ENCODE measurements around the gene SBNO2.

Gene SBNO2

DNA sequence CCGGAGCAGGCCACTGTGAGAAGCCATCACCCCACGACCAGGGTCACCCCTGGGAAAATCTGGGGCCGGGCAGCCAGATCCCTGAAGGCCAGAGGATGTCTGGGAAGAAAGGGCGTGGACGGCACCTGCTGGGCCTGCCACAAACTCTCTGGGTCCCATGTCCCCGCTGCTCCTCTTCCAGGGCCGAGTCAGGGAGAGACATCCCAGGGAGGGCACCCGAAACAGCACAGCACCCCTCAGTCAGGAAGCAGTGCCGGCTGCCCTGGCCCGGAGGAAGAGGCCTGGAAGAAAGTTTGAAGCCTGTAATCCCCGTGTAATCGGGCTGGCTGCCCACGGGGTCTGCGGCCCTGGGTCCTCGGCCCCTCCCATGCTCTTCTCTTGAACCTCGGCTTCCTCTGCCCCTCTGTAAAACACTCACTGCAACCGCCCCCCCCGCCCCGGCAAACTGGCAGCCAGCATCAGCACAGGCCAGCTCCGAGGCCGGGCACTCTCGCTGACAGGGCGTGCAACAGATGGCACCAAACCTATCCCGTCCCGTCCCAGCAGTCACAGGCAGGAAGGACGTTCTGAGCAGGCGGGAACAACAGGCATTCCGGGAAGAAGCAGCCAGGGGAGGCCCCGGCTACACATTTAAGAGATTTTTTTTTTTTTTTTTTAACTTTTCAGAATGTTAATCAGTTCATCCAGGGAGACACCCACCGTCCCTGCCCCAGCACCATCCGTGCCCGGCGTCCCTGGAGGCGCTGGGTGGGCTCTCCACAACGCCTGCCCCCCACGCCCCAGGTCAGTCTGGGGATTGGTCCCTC lies 1.5 kb downstream of the SBNO2 start:
- peak; percentile 78 for DNase-seq (ENCODE audit: low read depth)
- Histone ChIP-seq H3K9me3 (ENCODE audit: control insufficient read depth, low read length) (no peaks in the 10 kb centered on the region), H3K4me1 (ENCODE audit: control insufficient read depth, insufficient read depth, low read length) (peaks cover 55% of the 10 kb centered on the region), H3K4me3 (ENCODE audit: low read length) (peak overlapping the region; percentile 90), H3K27me3 (replicated peaks; ENCODE audit: control insufficient read depth, insufficient read depth, low read length) (no peaks in the 10 kb centered on the region), H3K36me3 (ENCODE audit: control insufficient read depth, insufficient read depth, low read length, severe bottlenecking) (no peaks in the 10 kb centered on the region), H3K9ac (ENCODE audit: low read length) (peak overlapping the region; percentile 98)

DNA sequence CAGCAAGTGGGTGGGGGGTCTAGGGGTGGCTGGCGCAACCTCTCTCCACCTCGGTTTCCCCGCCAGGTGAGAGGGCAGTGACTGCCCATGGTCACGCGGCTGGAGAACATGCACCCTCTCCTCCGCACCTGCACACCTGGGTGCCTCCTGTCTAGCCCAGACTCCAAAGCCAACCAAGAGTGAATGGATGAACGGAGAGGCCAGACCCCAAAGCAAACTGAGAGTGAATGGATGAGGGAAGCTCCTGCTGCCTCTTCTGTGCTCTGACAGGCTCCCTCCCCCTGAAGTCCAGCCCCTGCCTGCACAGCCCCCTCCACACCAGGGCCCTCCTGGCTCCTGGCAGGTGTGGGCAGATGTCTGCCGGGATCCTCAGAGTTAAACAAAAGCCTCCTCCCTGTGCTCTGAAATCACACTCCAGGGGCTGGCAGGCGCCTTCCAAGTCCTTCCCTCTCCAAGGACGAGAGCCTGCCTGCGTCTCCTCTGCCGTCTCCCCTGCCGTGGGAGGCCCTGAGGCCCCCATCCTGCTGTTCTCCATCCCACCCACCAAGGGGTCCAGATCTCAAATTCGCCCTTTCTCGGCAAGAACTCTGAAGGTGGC lies 2.2 kb downstream of the SBNO2 start:
- peak; percentile 48 for DNase-seq (ENCODE audit: low read depth)
- peak overlapping the region; percentile 90 for H3K4me3 ChIP-seq (ENCODE audit: low read length)

DNA sequence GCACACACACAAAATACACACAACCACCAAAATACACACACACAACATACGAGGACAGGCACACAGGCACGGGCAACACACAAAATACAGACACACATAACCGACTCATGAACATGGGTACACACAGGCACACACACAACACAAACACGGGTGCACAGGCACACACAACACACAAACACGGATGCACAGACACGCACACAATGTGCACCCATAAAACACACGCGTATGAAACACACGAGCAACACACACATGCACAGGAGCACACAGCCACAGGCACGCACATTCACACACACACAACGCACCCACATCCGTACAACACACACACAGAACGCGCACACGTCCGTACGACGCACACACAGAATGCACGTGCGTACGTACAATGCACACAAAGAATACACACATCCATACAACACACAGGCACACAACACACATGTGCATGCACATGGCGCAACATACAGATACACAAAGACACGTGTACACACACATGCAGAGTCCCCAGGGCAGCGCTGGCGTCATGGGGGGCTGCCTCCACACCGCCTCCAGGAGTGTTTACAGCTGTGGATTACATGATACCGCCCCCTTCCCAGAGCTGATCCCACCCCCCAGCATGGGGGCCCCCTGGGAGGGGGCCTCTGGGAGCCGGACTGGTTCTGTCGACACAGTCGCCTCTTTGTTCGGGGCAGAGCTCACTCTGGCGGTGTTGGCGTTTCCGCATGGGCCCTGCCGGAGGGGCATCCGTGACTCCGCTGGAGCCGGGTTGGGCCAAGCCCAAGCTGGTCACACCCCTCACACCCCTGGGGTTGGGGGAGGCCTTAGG lies 2.9 kb downstream of the SBNO2 start:
- H3K9me3 ChIP-seq (ENCODE audit: control insufficient read depth, low read length): no peaks in the 10 kb centered on the region
- peak; percentile 28 for DNase-seq (ENCODE audit: low read depth)
- peaks cover 9% of the 10 kb centered on the region for H3K36me3 ChIP-seq (ENCODE audit: control insufficient read depth, insufficient read depth, low read length, severe bottlenecking)
- H3K4me3 ChIP-seq (ENCODE audit: low read length): peak overlapping the region; percentile 90
- H3K4me1 ChIP-seq (ENCODE audit: control insufficient read depth, insufficient read depth, low read length): peaks cover 57% of the 10 kb centered on the region
- H3K27me3 ChIP-seq (replicated peaks; ENCODE audit: control insufficient read depth, insufficient read depth, low read length): no peaks in the 10 kb centered on the region
- H3K9ac ChIP-seq (ENCODE audit: low read length): peak overlapping the region; percentile 98

More for the DNA sequence above, 2.2 kb downstream of the SBNO2 start:
- Histone ChIP-seq H3K9ac (ENCODE audit: low read length) (peak overlapping the region; percentile 98), H3K36me3 (ENCODE audit: control insufficient read depth, insufficient read depth, low read length, severe bottlenecking) (peaks cover 4% of the 10 kb centered on the region), H3K9me3 (ENCODE audit: control insufficient read depth, low read length) (no peaks in the 10 kb centered on the region), H3K4me1 (ENCODE audit: control insufficient read depth, insufficient read depth, low read length) (peaks cover 55% of the 10 kb centered on the region), H3K27me3 (replicated peaks; ENCODE audit: control insufficient read depth, insufficient read depth, low read length) (no peaks in the 10 kb centered on the region)

DNA sequence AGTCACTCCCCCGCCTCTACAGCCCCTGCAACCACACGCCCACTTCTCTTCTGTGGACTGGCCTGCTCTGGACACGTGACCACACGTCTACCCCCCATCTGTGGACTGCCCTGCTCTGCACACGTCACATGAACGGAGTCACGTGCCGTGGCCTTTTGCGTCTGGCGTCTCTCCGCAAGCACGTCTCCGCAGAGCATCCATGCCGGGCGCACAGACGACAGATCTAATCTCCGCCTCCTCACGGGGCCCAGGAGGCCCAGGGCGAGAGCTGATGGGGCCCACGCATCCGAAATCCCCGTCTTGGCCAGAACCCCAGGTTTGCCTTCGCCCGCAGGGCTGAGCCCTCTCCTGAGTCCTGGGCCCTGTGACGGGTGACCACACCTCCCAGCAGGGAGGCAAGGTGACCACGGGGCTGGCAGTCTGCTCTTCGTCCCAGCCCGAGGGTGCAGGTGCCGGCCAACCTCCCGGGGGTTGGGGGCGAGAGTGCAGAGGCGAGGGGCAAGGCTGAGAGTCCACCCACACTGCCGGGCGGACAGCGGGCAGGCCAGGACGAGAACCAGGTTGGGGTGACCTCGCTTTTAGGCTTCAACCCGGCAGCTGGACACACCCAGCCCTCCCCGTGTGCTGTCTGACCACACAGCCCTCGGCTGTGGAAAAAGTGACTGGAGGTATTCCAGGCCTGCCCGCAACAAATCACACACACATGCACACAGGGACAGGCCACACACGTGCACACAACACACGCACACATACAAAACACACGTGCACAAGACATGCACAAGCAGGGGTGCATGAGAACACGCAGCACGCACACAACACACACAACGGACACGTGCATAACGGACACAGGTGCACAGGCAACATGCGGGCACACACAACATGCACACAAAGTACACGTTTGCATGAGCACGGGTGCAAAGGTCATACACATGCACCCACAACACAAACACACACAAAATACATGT lies 3.9 kb downstream of the SBNO2 start:
- H3K9me3 ChIP-seq (ENCODE audit: control insufficient read depth, low read length): no peaks in the 10 kb centered on the region
- peak overlapping the region; percentile 94 for H3K9ac ChIP-seq (ENCODE audit: low read length)
- no peaks in the 10 kb centered on the region for H3K27me3 ChIP-seq (replicated peaks; ENCODE audit: control insufficient read depth, insufficient read depth, low read length)
- peak; percentile 30 for DNase-seq (ENCODE audit: low read depth)
- peaks cover 9% of the 10 kb centered on the region for H3K36me3 ChIP-seq (ENCODE audit: control insufficient read depth, insufficient read depth, low read length, severe bottlenecking)
- H3K4me1 ChIP-seq (ENCODE audit: control insufficient read depth, insufficient read depth, low read length): peaks cover 63% of the 10 kb centered on the region
- H3K4me3 ChIP-seq (ENCODE audit: low read length): peak overlapping the region; percentile 90

DNA sequence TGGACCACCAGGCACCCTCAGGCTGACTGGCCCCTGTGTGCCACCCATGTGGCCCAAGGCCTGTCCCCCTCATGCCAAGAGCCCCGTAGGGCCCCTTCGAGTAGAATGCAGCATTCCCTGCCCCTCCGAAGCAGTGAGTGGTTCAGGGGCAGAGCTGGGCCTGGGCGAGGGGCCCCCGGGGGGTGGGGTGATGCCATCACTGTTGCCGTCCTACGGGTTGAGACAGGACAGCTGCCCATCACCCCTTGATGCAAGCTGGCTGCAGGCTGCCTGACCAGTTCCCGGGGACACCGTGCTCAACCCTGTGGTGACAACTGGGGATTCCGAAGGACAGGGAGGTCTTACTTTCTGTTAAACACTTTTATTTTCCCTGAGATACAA lies 4.7 kb downstream of the SBNO2 start:
- Histone ChIP-seq H3K4me3 (ENCODE audit: low read length) (peak overlapping the region; percentile 90), H3K9ac (ENCODE audit: low read length) (peak overlapping the region; percentile 94), H3K4me1 (ENCODE audit: control insufficient read depth, insufficient read depth, low read length) (peaks cover 67% of the 10 kb centered on the region), H3K36me3 (ENCODE audit: control insufficient read depth, insufficient read depth, low read length, severe bottlenecking) (peaks cover 9% of the 10 kb centered on the region), H3K27me3 (replicated peaks; ENCODE audit: control insufficient read depth, insufficient read depth, low read length) (no peaks in the 10 kb centered on the region), H3K9me3 (ENCODE audit: control insufficient read depth, low read length) (no peaks in the 10 kb centered on the region)
- DNase-seq (ENCODE audit: low read depth): no peak

DNA sequence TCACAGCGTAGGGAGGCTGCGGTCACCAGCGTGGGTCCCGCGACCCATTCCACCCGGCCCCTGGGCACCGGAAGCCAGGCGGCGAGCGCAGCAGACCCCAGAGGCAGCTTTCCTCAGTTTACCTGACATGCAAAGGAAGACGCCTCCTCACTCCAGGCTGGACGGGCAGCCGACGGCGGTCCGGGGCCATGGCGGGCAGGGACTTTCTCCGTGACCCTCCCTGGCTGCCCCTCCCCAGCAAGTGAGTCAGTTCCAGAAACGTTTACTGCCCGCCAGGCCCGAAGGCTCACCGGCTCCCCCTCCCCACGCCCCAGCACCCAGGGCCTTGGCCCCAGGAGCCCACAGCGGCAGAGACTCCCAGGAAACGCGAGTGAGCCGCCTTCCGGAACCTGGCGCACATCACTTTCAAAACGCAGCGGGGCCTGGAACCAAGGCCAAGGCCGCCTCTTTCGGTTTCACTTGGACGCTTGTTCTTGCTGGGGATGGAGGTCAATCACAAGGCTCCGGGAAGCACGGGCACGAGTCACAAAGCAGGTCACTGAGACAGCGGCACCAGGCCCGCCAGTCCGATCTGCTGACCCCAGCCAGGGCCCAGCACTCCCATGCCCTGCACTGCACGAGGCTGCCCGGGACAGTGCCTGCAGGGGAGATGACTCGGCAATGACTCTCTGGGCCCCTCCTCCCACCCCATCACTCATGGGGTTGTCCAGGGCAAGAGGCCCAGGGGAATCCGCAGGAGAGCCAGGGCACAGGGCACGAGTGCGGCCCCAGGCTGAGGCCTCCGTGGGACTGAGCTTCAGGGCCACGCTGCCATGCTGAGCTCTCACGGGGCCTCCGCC lies 5.3 kb downstream of the SBNO2 start:
- H3K9me3 ChIP-seq (ENCODE audit: control insufficient read depth, low read length): no peaks in the 10 kb centered on the region
- peak overlapping the region; percentile 94 for H3K9ac ChIP-seq (ENCODE audit: low read length)
- H3K27me3 ChIP-seq (replicated peaks; ENCODE audit: control insufficient read depth, insufficient read depth, low read length): no peaks in the 10 kb centered on the region
- H3K36me3 ChIP-seq (ENCODE audit: control insufficient read depth, insufficient read depth, low read length, severe bottlenecking): peaks cover 9% of the 10 kb centered on the region
- DNase-seq (ENCODE audit: low read depth): peak; percentile 68
- peaks cover 67% of the 10 kb centered on the region for H3K4me1 ChIP-seq (ENCODE audit: control insufficient read depth, insufficient read depth, low read length)
- H3K4me3 ChIP-seq (ENCODE audit: low read length): peak overlapping the region; percentile 90

DNA sequence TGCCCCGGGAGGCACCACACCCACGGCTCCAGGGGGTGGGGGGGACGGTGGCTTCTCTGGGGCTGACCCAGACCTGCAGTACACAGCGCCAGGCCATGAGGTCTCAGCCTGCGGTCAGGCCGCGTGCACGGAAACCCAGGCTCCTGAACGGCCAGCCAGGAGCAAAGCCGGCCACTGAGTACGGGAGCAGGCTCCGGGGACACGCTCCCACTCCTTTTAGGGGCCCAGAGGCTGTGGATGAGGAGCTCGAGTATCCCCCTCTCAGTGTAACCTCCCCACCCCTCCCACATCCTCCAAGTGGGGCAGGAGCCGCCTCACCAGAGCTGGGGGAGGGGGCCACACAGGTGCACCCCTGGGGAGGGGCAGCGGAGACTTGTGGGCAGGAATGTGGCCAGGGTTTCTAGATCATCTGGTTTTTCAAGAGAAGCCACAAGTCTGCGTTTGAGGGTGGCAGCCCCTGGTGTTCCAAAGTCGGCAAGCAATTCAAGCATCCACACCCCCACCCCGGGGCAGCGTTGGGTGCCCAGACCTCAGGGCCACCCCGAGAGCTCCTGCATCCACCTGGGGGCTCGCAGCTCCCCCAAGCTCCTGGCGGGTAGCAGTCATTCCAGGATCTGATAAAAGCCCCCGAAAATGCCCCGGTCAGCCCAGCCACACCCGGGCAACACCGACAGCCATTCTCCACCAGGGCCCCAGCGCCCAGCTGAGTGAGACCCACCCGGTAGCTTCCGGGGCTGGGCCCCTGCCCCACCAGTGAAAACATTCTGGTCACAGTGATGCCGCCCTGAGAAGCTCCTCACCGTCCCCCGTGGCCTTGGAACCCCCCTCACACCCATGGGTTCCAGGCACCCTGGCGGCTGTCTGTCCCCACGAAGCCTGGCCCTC lies 6.1 kb downstream of the SBNO2 start:
- Histone ChIP-seq H3K4me1 (ENCODE audit: control insufficient read depth, insufficient read depth, low read length) (peaks cover 67% of the 10 kb centered on the region), H3K36me3 (ENCODE audit: control insufficient read depth, insufficient read depth, low read length, severe bottlenecking) (peaks cover 11% of the 10 kb centered on the region), H3K27me3 (replicated peaks; ENCODE audit: control insufficient read depth, insufficient read depth, low read length) (no peaks in the 10 kb centered on the region), H3K4me3 (ENCODE audit: low read length) (peak overlapping the region; percentile 90), H3K9me3 (ENCODE audit: control insufficient read depth, low read length) (no peaks in the 10 kb centered on the region), H3K9ac (ENCODE audit: low read length) (peak overlapping the region; percentile 94)
- DNase-seq (ENCODE audit: low read depth): no peak

DNA sequence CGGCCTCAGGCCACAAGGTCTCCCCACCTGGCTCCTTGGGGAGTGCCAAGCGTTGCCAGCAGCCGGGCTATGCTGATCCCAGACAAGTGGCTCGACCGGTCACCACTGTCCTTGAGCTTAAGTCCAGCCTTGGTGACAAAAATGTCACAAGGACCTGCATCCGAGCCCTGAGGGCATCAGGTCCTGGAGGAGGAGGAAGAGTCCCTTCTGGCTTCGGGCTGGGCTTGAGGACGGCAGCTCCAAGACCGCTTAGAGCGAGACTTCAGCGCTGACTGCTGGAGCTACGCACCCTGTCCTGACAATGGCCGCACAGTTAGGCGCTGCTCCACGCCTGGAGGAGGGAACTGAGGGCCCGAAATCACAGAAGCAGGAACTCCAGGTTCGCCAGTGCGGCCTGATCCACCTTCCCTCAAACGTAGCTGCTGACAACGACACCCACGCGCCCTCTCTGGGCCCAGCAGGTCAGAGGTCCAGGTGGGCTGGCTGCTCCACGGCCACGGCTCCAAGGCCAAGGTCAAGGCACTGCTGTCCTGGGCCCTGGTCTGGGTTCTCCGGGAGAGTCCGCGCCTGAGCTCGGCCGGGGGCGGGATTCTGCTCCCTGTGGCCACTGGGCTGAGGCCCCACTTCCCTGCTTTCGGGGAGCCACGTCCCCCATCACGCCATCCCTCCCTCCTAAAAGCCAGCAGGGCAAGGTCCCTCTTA lies 7.0 kb downstream of the SBNO2 start:
- H3K9me3 ChIP-seq (ENCODE audit: control insufficient read depth, low read length): no peaks in the 10 kb centered on the region
- H3K4me1 ChIP-seq (ENCODE audit: control insufficient read depth, insufficient read depth, low read length): peaks cover 63% of the 10 kb centered on the region
- no peak for DNase-seq (ENCODE audit: low read depth)
- peak overlapping the region; percentile 90 for H3K4me3 ChIP-seq (ENCODE audit: low read length)
- H3K36me3 ChIP-seq (ENCODE audit: control insufficient read depth, insufficient read depth, low read length, severe bottlenecking): peaks cover 13% of the 10 kb centered on the region
- no peaks in the 10 kb centered on the region for H3K27me3 ChIP-seq (replicated peaks; ENCODE audit: control insufficient read depth, insufficient read depth, low read length)
- peak overlapping the region; percentile 94 for H3K9ac ChIP-seq (ENCODE audit: low read length)

Measured in adipocyte (in vitro differentiated cells).